Fibroblast of lung (primary cell): ENCODE results near the gene SMARCAL1.

Source experiments
- EZH2 ChIP-seq: IDR thresholded peaks from 2 replicates; pipeline ENCODE4 v1.5.1; 2012; ENCODE audit warnings: low read length, control low read depth, mild to moderate bottlenecking; ENCODE audit errors: missing control alignments
- TF ChIP-seq, protein P1 (sequence below), 2 donors: IDR thresholded peaks in 1 of 2; conservative IDR thresholded peaks in 1 of 2; 1 replicate in 1 of 2; 2 replicates in 1 of 2; pipeline ENCODE4 v1.5.1; 2011 to 2012; ENCODE audit warnings: low read length in 2 of 2, control low read depth in 1 of 2, inconsistent platforms in 1 of 2, low read depth in 1 of 2, mild to moderate bottlenecking in 1 of 2

DNA sequence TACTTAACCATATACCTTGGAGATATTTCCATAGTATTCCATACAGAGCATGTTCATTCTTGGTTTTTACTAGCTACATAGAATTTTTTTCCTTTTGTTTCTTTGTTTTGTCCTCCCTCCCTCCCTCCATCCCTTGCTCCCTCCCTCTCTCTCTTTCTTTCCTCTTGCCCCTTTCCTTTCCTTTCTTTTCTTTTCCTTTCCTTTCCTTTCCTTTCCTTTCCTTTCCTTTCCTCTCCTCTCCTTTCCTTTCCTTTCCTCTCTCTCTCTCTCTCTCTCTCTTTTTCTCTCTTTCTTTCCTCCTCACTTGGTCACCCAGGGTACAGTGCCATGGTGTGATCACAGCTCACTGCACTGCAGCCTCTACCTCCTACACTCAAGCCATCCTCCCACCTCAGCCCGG lies 114.7 kb downstream of the SMARCAL1 start:
- TF ChIP-seq, protein P1, sequence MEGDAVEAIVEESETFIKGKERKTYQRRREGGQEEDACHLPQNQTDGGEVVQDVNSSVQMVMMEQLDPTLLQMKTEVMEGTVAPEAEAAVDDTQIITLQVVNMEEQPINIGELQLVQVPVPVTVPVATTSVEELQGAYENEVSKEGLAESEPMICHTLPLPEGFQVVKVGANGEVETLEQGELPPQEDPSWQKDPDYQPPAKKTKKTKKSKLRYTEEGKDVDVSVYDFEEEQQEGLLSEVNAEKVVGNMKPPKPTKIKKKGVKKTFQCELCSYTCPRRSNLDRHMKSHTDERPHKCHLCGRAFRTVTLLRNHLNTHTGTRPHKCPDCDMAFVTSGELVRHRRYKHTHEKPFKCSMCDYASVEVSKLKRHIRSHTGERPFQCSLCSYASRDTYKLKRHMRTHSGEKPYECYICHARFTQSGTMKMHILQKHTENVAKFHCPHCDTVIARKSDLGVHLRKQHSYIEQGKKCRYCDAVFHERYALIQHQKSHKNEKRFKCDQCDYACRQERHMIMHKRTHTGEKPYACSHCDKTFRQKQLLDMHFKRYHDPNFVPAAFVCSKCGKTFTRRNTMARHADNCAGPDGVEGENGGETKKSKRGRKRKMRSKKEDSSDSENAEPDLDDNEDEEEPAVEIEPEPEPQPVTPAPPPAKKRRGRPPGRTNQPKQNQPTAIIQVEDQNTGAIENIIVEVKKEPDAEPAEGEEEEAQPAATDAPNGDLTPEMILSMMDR (conservative IDR thresholded peaks at IDR 0.05 in 1 of 2, IDR thresholded peaks at IDR 0.05 in 1 of 2; ENCODE audit: low read depth in 1 of 2, low read length in 2 of 2) = no peak
- no peak for TF ChIP-seq EZH2
